ENCODE data around the gene CEMP1.

CEMP1 gene

GRCh38 chr16:2530629-2531318 lies 434 bp downstream of the CEMP1 start:
- TF ChIP-seq POLR2AphosphoS5 (IDR thresholded peaks at IDR 0.05; ENCODE audit: low read depth): no peak
- no peak for TF ChIP-seq CTCF (IDR thresholded peaks at IDR 0.05; ENCODE audit: insufficient read depth, low read length)
- TF ChIP-seq SPI1 (IDR thresholded peaks at IDR 0.05; ENCODE audit: borderline replicate concordance, low read depth): no peak
- no peak for TF ChIP-seq REST (IDR thresholded peaks at IDR 0.05; ENCODE audit: insufficient replicate concordance, low read depth)
- no peak for TF ChIP-seq GABPA (IDR thresholded peaks at IDR 0.05; ENCODE audit: low read depth)
- no peak overlapping the region for H3K4me3 ChIP-seq (replicated peaks; ENCODE audit: insufficient read depth, low read length)
- H3K27me3 ChIP-seq (ENCODE audit: insufficient read depth, poor library complexity, severe bottlenecking): no peaks in the 10 kb centered on the region
- no peak for DNase-seq (ENCODE audit: low read depth in 1 of 2, low spot score in 1 of 2)
- H3K27ac ChIP-seq (replicated peaks): no peak overlapping the region

GRCh38 chr16:2529961-2530628 lies 1.1 kb downstream of the CEMP1 start:
- no peak for TF ChIP-seq CTCF (IDR thresholded peaks at IDR 0.05; ENCODE audit: insufficient read depth, low read length)
- TF ChIP-seq GABPA (IDR thresholded peaks at IDR 0.05; ENCODE audit: low read depth): no peak
- TF ChIP-seq POLR2AphosphoS5 (IDR thresholded peaks at IDR 0.05; ENCODE audit: low read depth): no peak
- TF ChIP-seq REST (IDR thresholded peaks at IDR 0.05; ENCODE audit: insufficient replicate concordance, low read depth): no peak
- no peak for TF ChIP-seq SPI1 (IDR thresholded peaks at IDR 0.05; ENCODE audit: borderline replicate concordance, low read depth)
- H3K4me3 ChIP-seq (replicated peaks; ENCODE audit: insufficient read depth, low read length): no peak overlapping the region
- no peak for DNase-seq (ENCODE audit: low read depth in 1 of 2, low spot score in 1 of 2)
- no peaks in the 10 kb centered on the region for H3K27me3 ChIP-seq (ENCODE audit: insufficient read depth, poor library complexity, severe bottlenecking)
- no peak overlapping the region for H3K27ac ChIP-seq (replicated peaks)

- no peak for DNase-seq (ENCODE audit: low read depth in 1 of 2, low spot score in 1 of 2)
- no peaks in the 10 kb centered on the region for H3K27me3 ChIP-seq (ENCODE audit: insufficient read depth, poor library complexity, severe bottlenecking)
- TF ChIP-seq SPI1 (IDR thresholded peaks at IDR 0.05; ENCODE audit: borderline replicate concordance, low read depth) (no peak), POLR2AphosphoS5 (IDR thresholded peaks at IDR 0.05; ENCODE audit: low read depth) (no peak), REST (IDR thresholded peaks at IDR 0.05; ENCODE audit: insufficient replicate concordance, low read depth) (no peak)
- H3K27ac ChIP-seq (replicated peaks): no peak overlapping the region
- no peak overlapping the region for H3K4me3 ChIP-seq (replicated peaks; ENCODE audit: insufficient read depth, low read length)
Measured at GRCh38 chr16:2529061-2529931, 1.9 kb downstream of the CEMP1 start.
